HuH-7 (cell line): ENCODE results near the gene MIX23.
A peak's percentile ranks its signal among the peaks of the same experiment; 100 is the strongest.

Experiments used
- DNase-seq: peaks from one replicate; pipeline ENCODE4 v3.0.0; 2011; ENCODE audit warnings: low spot score

Gene MIX23

DNA sequence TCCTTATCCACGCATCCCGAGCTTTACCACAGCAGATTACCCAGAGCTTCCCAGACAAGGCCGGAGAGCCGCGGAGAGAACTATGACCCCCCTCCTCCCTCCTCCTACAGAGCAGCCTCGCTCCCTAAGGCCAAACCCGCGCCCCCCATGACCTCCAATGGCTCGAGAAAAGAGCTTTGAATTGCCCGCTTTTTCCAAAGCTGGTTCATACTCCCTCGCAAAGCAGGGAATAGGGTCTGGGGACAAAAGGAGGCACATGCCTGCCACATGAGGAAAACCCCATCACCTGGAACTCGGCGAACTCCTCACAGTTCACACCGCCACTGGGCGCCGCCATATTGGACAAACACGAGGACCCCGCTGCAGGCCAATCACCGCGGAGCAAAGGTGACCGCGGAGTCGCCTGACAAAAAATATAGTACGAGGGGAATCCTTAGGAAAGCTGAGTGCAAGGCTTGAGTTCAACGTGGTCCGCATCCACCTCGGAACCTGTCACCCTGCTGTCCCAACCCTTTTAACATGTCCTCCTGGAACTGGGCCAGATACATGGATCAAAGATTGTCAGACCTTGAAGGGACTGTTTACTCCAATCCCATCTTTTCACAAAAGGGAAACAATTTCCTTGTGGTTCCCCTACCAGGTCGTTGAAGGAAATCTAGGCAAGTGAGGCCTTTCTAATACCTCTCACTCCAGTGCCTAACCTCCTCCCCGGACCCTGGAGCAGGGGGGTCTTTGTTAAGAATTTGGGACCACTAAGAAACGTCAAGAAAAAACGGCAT is at the start of gene MIX23:
TSS of gene MIX23 (minus strand) at position 344 of the 779 bp plus-strand sequence. CDS start at position 337, 7 bp downstream.
- peak; percentile 87 for DNase-seq

DNA sequence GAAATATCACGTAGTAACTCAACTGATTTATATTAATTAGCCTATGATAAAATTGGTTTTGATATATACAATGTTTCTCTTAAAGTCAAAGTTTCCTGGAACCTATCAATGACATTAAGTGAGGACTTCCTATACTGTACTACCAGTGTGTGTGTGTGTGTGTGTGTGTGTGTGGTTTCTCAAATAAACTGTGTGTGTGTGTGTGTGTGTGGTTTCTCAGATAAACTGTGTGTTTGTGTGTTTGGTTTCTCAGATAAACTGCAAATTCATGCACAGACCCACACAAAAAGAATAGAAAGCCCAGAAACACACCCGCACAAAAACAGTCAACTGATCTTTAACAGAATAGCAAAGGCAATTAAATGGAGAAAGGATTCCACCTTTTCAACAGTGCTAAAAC is 47.3 kb upstream of the MIX23 start:
- DNase-seq: no peak

DNA sequence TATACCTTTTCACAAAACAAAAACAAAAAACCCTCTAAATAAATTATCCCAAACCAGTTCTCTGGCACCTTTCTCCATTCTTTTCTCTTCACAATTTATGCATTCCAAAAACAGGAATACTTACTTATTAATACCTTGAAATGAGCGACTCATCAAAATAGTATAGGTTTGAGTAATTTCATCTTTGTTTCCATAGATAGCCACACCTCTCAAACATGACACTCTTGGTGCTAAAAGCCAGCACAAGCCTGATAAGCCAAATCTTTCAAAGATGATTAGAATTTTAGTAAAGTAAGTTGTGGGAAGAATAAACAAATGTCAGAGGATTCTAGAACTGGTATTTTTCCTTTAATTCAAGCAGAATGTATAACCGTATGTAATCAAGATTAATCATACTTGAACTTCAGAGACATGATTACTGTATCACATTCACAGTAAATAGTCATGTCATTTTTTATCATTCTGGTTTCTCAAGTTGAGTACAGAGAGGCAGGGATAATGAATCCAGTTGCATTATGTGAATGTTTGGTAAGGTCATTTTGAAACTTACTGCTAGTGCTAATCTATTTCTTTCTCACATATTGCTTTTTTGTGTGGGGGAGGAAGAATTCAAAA is 44.9 kb upstream of the MIX23 start:
- DNase-seq: no peak

DNA sequence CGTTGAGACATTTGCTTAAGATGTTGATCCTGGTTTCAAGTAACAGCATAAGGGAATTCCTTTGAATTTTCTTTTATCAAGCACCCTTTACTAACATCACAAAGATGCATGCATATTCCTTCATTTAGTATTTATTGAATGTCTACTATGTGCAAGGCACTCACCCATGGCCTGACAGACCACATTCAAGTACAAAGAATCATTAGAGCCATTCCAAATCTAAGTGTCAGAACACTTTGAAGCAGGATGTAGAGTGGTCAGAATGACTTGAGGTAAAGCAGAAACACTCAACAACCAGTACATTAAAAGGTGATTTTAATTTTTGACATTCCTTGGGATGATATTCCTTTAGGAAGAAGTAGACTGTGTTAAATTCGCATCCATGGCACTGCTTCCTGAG is 38.8 kb upstream of the MIX23 start:
- no peak for DNase-seq

DNA sequence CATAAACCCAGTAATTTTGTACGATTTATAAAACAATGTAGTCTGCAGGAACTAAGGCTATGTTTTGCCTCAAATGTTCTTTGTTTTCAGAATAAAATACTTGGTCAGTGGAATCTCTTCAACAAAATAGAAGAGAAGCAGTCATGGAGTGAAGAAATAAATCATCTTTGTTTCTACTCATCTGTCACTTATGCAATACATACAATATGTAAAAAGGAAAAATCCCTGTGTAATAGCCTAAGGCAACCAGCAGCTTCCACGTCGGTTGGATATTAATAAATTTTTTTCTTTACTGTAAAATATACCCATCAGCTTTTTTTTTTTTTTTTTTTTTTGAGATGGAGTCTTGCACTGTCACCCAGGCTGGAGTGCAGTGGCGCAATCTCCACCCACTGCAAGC is 38.1 kb upstream of the MIX23 start:
- no peak for DNase-seq

DNA sequence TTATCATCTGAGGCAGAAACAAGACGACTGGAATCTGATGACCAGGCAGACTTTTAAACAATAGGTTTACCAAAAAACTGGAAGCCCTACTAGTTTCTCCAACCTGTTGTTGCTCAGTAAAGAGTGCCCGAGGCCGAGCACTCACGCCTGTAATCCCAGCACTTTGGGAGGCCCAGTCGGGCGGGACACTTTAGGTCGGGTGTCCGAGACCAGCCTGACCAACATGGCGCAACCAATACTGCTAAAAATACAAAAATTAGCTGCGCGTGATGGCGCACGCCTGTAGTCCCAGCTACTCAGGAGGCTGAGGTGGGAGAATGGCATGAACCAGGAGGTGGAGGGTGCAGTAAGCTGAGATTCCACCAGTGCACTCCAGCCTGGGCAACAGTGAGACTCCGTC is 33.9 kb upstream of the MIX23 start:
- DNase-seq: no peak

DNA sequence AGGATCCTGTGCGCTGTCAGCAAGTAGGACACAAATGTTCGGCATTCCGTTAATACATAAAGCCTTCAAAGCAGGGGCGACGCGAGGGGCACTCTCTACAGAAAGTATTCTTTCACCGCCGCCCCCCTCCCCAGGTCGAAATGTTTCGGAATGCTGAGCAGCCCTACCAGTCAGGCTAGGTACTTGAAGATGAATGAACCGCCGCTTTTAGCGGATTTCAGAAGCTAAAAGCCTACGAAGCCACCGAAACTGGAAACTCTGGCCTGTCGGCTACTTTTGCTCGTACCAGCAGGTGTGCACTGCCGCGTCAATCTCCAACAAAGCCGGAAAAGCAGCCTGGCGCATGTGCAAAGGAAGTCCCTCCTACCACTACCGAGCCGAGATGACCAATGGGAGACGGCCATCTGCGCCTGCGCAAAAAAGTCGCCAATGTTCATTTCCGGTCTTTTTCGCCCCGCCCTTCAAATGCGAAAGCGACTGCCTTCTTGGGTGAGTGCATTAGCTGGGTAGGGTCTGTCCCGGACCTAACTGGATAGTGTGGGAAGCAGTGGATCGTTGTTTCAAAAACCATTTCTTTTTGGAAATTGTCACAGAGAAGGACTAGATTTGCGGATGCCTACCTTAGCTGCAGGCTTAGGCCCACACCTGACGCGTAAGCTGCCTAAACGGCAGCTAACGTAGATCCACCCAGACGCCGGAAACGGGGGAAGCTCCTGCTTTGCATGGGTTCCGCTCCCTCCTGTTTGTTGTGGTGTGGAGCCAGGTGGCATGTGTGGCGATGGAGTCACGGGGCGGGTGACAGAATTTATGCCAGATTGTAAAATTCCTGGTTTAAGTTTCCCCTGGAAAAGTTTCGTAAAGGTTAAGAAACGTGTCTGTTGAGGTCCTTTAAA is 33.0 kb upstream of the MIX23 start, which contains the start of gene WDR5B:
TSS of gene WDR5B (minus strand) at position 301 of the 893 bp plus-strand sequence. CDS start 534 bp downstream, outside the sequence.
- peak; percentile 97 for DNase-seq

DNA sequence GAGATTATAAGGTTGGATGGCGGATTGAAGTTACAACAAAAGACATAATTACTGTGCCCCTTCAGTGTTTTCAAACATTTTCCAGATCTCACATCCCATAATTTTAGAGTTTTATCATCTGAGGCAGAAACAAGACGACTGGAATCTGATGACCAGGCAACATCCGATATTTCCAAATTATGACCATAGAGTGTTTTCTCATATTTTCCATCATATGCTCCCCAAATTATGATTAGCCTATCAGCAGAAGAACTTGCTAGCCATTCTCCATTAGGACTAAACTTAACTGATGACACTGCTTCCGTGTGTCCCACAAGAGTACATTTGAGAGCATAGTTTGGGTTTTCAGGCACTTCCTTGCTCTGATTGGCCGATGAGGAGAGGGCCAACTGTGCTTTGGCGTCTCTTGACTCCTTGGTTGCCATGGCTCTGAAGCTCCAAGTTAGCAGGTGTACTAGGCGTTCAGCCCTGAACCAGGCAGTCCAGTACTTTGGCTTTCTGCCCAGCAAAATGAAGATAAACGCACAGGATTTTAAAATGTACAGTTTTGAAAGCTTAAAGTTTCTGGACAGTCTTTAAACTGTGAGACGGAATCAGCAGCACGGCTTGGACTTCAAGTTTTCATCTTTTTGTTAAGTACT is 32.2 kb upstream of the MIX23 start:
- DNase-seq: peak; percentile 30

DNA sequence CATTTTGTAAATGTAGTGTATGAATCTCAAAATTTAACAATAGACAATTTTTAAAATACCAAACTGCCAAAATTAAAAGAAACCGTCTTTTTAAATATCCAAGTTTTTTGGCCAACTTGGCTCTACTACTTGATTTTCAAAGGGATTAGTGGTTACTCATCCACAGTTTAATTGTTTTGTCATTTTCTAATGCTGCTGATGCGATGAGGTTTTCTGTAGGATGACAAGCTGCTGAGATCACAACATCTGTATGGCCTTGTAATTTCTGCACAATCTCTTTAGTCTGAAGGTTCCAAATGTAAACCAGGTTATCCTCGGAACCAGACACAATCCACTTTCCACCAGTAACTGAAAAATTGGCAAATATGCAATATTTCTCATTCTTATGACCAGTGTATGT is 31.4 kb upstream of the MIX23 start:
- no peak for DNase-seq

DNA sequence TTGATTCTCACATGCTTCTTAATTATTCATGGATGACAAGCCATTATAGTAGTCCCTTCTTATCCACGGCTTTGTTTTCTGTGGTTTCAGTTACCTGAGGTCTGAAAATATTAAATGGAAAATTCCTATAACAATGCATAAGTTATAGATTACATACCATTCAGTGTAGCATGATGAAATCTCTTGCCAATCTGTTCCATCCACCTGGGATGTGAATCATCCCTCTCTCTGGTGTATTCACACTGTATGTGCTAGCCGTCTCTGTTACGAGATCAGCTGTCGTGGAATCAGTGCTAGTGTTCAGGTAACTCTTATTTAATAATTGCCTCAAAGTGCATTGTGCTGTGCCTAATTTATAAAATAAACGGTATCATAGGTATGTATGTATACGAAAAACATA is 27.6 kb upstream of the MIX23 start:
- no peak for DNase-seq

DNA sequence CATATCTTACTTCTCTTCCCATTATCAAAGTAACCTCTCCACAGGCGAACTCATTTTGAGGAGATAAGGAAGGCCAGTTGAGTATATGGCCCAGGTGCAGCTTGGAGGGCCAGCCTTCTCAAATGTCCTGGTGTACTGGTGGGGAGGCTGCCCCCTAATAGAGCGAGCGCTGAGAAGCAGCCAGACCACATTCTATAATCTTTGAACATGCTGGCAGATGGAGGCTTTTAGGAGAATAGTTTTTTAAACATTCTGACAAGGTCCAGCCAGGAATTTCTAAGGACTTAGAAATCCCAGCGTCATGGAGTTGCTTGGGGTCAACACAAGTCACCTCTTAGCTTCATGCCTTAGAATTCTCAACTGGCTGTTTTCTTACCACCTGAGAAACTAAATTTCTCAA is 27.1 kb upstream of the MIX23 start:
- no peak for DNase-seq

DNA sequence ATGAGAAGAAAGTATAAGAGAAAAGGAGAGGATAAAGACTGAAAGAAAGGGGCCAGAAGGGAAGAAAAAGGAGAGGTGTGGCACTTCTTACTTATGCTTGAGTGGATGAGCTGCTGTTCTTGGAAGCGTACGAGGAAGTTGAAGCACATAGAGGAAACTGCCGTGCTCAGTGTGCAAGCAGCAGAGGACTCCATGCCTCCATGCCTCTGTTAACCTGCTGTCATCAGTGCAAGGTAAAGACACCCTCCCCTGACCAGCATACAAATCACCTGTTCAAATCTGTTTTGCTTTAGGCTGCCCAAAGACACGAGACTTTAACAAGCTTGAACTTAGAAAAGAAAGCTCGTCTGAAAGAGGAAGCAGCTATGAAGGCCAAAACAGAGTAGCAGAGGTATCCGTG is 26.4 kb upstream of the MIX23 start:
- DNase-seq: no peak

DNA sequence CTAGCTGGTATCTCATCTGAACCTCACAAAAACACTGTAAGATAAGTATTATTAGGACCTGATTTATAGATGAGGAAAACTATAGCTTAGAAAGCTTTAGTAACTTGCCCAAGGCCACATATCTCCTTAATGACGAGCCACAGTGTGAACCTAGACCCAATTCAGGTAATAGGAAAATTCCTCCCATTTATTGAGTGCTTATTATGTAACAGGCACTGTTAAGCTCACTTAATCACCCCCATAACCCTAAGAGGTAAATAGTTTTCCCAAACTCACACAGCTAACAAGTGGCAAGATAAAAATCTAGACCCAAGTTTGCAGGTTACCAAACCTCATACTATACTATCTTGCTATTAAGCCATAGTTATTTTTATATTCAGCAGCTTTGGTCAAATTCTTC is 24.9 kb upstream of the MIX23 start:
- DNase-seq: no peak

DNA sequence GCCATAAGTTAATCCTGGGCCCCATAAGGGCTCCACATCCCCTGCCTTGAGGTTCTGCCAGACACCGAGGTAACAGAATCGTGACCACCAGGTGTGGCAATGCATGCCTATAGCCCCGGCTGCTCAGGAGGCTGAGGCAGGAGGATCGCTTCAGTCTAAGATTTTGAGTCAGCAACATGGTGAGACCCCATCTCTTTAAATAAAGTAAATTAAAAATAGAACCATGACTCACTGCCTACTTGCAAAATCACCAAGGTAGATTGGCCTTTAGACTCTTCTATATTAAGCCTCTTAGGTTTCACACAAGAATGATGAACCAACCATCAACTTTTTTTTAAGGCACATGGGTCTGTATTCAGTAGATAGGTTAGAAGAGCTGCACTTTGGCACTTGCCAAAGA is 23.2 kb upstream of the MIX23 start:
- no peak for DNase-seq

DNA sequence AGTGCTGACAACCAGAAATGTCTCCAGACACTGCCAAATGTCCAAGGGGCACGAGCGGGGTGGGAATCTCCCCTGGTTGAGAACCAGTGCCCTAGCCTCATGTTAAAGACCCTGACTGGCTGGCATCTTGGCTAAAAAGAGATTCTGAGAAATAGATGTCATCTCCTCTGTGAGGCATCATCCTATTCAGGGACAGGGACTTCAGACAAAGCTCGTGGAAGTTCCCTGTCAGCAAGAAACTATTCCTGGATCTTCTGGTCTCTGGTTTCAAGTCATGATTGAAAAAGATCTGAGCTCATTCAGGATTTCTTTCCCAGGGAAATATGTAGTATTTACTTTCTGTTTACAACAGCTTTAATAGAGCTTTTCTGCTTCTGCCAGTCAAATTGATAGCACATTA is 22.0 kb upstream of the MIX23 start:
- no peak for DNase-seq

DNA sequence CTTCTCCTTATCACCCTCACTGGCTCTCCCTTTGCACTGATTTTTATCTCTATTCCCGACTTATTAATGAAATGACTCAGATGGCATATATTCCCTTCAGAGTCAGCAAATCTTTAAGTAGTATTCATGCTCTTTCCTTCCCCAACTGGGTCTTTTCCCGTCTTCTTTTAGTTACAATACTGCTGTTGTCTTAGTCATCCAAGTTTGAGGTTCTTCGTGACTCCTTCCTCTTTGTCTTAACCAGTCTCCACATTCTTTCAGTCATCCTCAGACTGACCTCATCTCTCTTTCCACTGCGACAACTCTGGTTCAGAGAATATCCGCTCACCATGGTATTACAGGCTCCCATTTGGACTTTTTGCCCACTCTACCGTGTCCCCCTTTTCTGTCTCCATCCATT is 20.5 kb upstream of the MIX23 start:
- DNase-seq: no peak

DNA sequence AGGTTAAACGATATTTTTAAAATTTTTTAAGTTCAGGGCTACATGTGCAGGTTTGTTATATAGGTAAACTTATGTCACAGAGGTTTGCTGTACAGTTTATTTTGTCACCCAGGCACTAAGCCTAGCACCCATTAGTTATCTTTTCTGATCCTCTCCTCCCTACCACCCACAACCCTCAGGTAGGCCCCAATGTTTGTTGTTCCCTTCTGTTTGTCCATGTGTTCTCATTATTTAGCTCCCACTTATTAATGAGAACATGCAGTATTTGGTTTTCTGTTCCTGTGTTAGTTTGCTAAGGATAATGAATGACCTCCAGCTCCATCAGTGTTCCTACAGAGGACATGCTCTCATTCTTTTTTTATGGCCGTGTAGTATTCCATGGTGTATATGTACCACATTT is 15.9 kb upstream of the MIX23 start:
- DNase-seq: no peak

DNA sequence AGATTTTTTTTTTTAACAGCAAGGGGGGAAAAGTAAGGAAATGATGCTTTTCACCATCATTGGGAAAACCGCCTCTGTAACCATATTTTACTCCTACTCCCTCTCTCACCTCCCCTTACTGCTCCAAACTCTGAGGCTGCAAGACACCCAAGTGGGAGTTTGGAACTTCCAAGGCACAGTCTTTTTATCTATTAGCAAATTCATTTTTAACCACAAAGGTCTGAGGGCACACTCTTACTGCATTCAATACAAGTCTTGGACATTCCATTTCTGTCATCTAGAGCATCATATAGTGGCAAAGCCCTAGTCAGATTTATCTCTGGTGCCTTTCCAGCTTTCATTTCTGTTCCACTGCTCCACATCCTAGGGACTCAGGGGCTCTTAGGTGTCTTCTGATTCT is 14.2 kb upstream of the MIX23 start:
- DNase-seq: no peak

DNA sequence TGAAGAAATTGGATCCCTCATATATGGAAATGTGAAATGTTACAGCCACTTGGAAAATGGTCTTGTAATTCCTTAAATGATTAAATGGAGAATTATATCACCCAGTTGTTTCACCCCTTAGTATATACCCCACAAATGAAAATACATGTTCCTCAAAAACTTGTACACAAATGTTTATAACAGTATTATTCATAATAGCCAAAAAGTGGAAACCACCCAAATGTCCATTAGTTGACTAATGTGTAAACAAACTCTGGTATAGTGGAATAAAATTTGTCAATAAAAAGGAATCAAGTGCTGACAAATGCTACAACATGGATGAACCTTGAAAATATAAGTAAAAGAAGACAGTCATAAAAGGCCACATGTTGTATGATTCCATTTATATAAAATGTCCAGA is 13.5 kb upstream of the MIX23 start:
- DNase-seq: no peak

DNA sequence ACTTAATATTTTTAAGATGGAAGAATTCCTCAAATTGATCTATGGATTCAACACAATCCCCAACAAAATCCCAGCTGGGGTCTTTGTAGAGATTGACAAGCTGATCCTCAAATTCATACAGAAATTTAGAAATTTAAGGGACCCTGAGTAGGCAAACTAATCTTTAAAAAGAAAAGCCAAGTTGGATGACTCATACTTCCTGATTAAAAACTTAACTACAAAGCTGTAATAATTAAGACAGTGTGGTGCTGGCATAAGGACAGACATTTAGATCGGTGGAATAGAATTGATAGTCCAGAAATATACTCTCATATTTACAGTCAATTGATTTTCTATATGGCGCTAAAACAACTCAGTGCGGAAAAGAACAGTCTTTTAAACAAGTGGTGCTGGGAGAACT is 12.6 kb upstream of the MIX23 start:
- DNase-seq: no peak

DNA sequence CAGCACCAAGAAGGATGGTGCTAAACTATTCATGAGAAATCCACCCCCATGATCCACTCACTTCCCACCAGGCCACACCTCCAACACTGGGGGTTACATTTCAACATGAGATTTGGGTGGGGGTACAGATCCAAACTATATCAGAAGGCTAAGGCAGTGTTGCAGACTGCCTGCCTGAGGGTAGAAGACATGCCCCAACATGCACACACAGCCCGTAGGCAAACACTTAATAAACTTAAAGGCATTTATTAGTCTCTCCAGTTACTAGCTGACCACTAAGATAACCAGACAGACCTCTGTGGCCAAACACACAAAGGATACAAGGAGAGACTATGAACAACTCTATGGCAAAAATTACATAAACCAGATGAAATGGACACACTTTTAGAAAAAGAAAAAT is 11.1 kb upstream of the MIX23 start:
- no peak for DNase-seq
